ENCODE data around the gene NEK9.

- no peak for TF ChIP-seq CTCF (IDR thresholded peaks at IDR 0.05; ENCODE audit: low read depth, low read length)
- TF ChIP-seq MAX (IDR thresholded peaks at IDR 0.05; ENCODE audit: low read depth, low read length): no peak
- no peak for TF ChIP-seq POLR2A (IDR thresholded peaks at IDR 0.05; ENCODE audit: extremely low read depth, insufficient read length)
Observed at GRCh38 chr14:75081660-75082229, 45.1 kb downstream of the NEK9 start.

All from NB4 (cell line).